ENCODE results near the gene IL27RA. TPM values are rescaled to one million over a fixed set of nuclear protein-coding genes. Genes with fewer than 3 reads are reported as not detected.

The IL27RA gene
- polyA plus RNA-seq, 1 donor from 2014 or later: 1.0 TPM

DNA sequence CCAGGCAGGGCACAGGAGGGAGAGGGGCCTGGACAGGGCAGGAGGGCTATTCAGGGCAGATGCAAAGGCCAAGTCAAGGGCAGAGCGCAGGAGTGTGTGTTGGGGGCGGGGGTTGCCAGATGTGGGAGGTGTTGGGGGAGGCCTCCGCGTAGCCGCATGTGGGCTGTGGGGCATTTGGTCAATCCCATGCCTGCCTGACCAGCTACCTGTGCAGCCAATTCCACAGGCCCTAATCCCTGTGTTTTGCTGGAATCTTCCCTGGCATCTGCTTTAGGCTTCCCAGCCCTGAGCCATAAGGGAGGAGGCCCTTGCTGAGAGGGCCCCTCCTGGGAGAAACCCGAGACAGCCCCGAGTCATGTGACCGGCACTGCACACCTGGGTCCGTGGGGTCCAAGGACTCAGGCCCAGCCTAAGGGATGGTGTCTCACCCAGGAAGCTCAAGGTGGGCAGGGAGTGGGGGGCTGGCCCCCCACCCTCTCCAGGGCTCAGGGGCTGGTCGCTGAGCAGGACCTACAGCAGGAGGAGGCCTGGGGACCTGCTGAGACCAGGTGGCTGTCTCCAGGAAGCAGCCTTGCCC lies 45.7 kb upstream of the IL27RA start:
- no peaks in the 10 kb centered on the region for H3K27me3 ChIP-seq (ENCODE audit: insufficient read depth, low read depth, low read length)
- no peaks in the 10 kb centered on the region for H3F3A ChIP-seq (ENCODE audit: insufficient read depth, low read length, poor library complexity, severe bottlenecking)
- TF ChIP-seq, protein P1, sequence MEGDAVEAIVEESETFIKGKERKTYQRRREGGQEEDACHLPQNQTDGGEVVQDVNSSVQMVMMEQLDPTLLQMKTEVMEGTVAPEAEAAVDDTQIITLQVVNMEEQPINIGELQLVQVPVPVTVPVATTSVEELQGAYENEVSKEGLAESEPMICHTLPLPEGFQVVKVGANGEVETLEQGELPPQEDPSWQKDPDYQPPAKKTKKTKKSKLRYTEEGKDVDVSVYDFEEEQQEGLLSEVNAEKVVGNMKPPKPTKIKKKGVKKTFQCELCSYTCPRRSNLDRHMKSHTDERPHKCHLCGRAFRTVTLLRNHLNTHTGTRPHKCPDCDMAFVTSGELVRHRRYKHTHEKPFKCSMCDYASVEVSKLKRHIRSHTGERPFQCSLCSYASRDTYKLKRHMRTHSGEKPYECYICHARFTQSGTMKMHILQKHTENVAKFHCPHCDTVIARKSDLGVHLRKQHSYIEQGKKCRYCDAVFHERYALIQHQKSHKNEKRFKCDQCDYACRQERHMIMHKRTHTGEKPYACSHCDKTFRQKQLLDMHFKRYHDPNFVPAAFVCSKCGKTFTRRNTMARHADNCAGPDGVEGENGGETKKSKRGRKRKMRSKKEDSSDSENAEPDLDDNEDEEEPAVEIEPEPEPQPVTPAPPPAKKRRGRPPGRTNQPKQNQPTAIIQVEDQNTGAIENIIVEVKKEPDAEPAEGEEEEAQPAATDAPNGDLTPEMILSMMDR (IDR thresholded peaks at IDR 0.05; ENCODE audit: poor library complexity, severe bottlenecking): no peak
- H3K9ac ChIP-seq (ENCODE audit: low read length): no peak overlapping the region
- H3K36me3 ChIP-seq (ENCODE audit: insufficient read depth, low read length): no peaks in the 10 kb centered on the region
- no peak overlapping the region for H3K4me3 ChIP-seq (ENCODE audit: low read length)
- H3K9me3 ChIP-seq (ENCODE audit: low read length): no peaks in the 10 kb centered on the region
- no peak overlapping the region for H3K27ac ChIP-seq (ENCODE audit: low read length)
- no peak overlapping the region for H2AFZ ChIP-seq (ENCODE audit: low read depth, low read length)
- no peaks in the 10 kb centered on the region for H3K9me2 ChIP-seq (ENCODE audit: insufficient read depth, low read length)
- no peak overlapping the region for H3K4me2 ChIP-seq (ENCODE audit: low read length)
- H3K79me2 ChIP-seq (replicated peaks; ENCODE audit: insufficient read depth, low read length): no peaks in the 10 kb centered on the region
- no peaks in the 10 kb centered on the region for H4K20me1 ChIP-seq (ENCODE audit: insufficient read depth)

DNA sequence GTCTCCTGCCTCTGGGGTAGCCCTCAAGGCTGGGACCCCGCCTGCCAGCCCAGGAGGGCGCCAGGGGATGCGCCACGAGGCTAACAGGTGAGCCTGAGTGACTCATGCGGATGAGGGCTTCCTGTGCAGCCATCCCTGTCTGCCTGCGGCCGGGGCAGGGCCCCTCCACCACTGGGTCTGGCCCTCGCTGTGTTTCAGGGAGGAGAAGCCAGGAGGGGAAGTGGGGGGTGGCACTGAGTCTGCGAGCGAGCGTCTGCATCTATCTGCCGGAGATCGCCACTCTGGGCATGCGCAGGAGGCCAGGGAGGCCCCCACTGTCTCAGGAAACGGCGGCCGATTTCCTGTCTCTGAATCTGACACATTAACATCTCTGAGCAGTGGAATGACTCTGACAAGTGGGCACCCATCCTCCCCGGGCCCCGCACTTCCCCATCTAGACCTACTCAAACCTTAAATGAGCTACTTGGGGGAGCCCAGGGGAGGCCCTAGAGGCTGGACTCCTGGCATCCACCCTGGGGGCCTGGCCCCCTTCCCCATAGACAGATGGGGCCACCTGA lies 45.1 kb upstream of the IL27RA start:
- Histone ChIP-seq H3K36me3 (ENCODE audit: insufficient read depth, low read length) (no peaks in the 10 kb centered on the region), H3K9me3 (ENCODE audit: low read length) (no peaks in the 10 kb centered on the region), H3K4me3 (ENCODE audit: low read length) (no peak overlapping the region), H3K27me3 (ENCODE audit: insufficient read depth, low read depth, low read length) (no peaks in the 10 kb centered on the region), H3K27ac (ENCODE audit: low read length) (no peak overlapping the region), H3F3A (ENCODE audit: insufficient read depth, low read length, poor library complexity, severe bottlenecking) (no peaks in the 10 kb centered on the region), H3K9ac (ENCODE audit: low read length) (no peak overlapping the region), H4K20me1 (ENCODE audit: insufficient read depth) (no peaks in the 10 kb centered on the region), H2AFZ (ENCODE audit: low read depth, low read length) (no peak overlapping the region), H3K9me2 (ENCODE audit: insufficient read depth, low read length) (no peaks in the 10 kb centered on the region), H3K79me2 (replicated peaks; ENCODE audit: insufficient read depth, low read length) (no peaks in the 10 kb centered on the region), H3K4me2 (ENCODE audit: low read length) (no peak overlapping the region)
- TF ChIP-seq REST (IDR thresholded peaks at IDR 0.05; ENCODE audit: borderline replicate concordance): no peak

GRCh38 chr19:13987101-13987890 lies 44.3 kb upstream of the IL27RA start:
- Histone ChIP-seq H3K36me3 (ENCODE audit: insufficient read depth, low read length) (no peaks in the 10 kb centered on the region), H3K4me2 (ENCODE audit: low read length) (no peak overlapping the region), H3K9me3 (ENCODE audit: low read length) (no peaks in the 10 kb centered on the region), H3K79me2 (replicated peaks; ENCODE audit: insufficient read depth, low read length) (no peaks in the 10 kb centered on the region), H3K9me2 (ENCODE audit: insufficient read depth, low read length) (no peaks in the 10 kb centered on the region), H3K4me3 (ENCODE audit: low read length) (no peak overlapping the region), H3K27me3 (ENCODE audit: insufficient read depth, low read depth, low read length) (no peaks in the 10 kb centered on the region), H3F3A (ENCODE audit: insufficient read depth, low read length, poor library complexity, severe bottlenecking) (no peaks in the 10 kb centered on the region), H3K27ac (ENCODE audit: low read length) (no peak overlapping the region), H3K9ac (ENCODE audit: low read length) (no peak overlapping the region), H2AFZ (ENCODE audit: low read depth, low read length) (no peak overlapping the region), H4K20me1 (ENCODE audit: insufficient read depth) (no peaks in the 10 kb centered on the region)
- TF ChIP-seq, protein P1 (IDR thresholded peaks at IDR 0.05; ENCODE audit: poor library complexity, severe bottlenecking): no peak
- TF ChIP-seq EP300 (conservative IDR thresholded peaks at IDR 0.05; ENCODE audit: poor library complexity, severe bottlenecking) (no peak), EZH2 (IDR thresholded peaks at IDR 0.05; ENCODE audit: borderline replicate concordance, insufficient read depth, low read length, poor library complexity, severe bottlenecking) (no peak), REST (IDR thresholded peaks at IDR 0.05; ENCODE audit: borderline replicate concordance) (no peak), POLR2AphosphoS5 (IDR thresholded peaks at IDR 0.05) (no peak), TAF1 (IDR thresholded peaks at IDR 0.05; ENCODE audit: low read depth) (no peak), SMC3 (conservative IDR thresholded peaks at IDR 0.05; ENCODE audit: poor library complexity) (no peak), MXI1 (conservative IDR thresholded peaks at IDR 0.05; ENCODE audit: poor library complexity, severe bottlenecking) (no peak), RAD21 (conservative IDR thresholded peaks at IDR 0.05) (no peak)
